ENCODE data around the gene ARHGEF19.
"Not testable (repeated sequence)": the region's sequence is repeated elsewhere in the genome, so short reads cannot be mapped to it uniquely, and the experiment has no call there.

The ARHGEF19 gene

GRCh38 chr1:16243936-16244649 lies 31.6 kb upstream of the ARHGEF19 start:
- peak; percentile 45 for DNase-seq

GRCh38 chr1:16243215-16243610 lies 30.8 kb upstream of the ARHGEF19 start:
- no peak for DNase-seq

GRCh38 chr1:16242556-16243214 lies 30.2 kb upstream of the ARHGEF19 start:
- DNase-seq: no peak

- DNase-seq: no peak
Observed at GRCh38 chr1:16241221-16241708, 28.8 kb upstream of the ARHGEF19 start.

GRCh38 chr1:16239972-16240491 lies 27.6 kb upstream of the ARHGEF19 start:
- no peak for DNase-seq

GRCh38 chr1:16237343-16237830 lies 24.9 kb upstream of the ARHGEF19 start:
- DNase-seq: no peak

GRCh38 chr1:16236511-16237342 lies 24.3 kb upstream of the ARHGEF19 start, which contains the start of gene CPLANE2:
TSS of gene CPLANE2 (minus strand) at chr1:16237183. CDS start at chr1:16236742, 441 bp downstream.
- DNase-seq: peak; percentile 88

GRCh38 chr1:16235944-16236510 lies 23.6 kb upstream of the ARHGEF19 start:
- no peak for DNase-seq

- DNase-seq: no peak
Observed at GRCh38 chr1:16235347-16235746, 22.9 kb upstream of the ARHGEF19 start.

- DNase-seq: no peak
Observed at GRCh38 chr1:16233431-16233830, 21.0 kb upstream of the ARHGEF19 start.

GRCh38 chr1:16232316-16232710 lies 19.9 kb upstream of the ARHGEF19 start:
- no peak for DNase-seq

GRCh38 chr1:16231331-16232315 lies 19.2 kb upstream of the ARHGEF19 start:
- DNase-seq: no peak

GRCh38 chr1:16230744-16231143 lies 18.3 kb upstream of the ARHGEF19 start:
- no peak for DNase-seq

GRCh38 chr1:16229976-16230740 lies 17.7 kb upstream of the ARHGEF19 start:
- no peak for DNase-seq

GRCh38 chr1:16226490-16227179 lies 14.2 kb upstream of the ARHGEF19 start:
- no peak for DNase-seq

- no peak for DNase-seq
Observed at GRCh38 chr1:16226129-16226489, 13.7 kb upstream of the ARHGEF19 start.

GRCh38 chr1:16224472-16224871 lies 12.0 kb upstream of the ARHGEF19 start:
- no peak for DNase-seq

- not testable (repeated sequence) for DNase-seq
Observed at GRCh38 chr1:16222716-16223115, 10.3 kb upstream of the ARHGEF19 start.

GRCh38 chr1:16221499-16221898 lies 9.0 kb upstream of the ARHGEF19 start:
- DNase-seq: no peak

GRCh38 chr1:16219968-16220500 lies 7.6 kb upstream of the ARHGEF19 start:
- DNase-seq: no peak
